HS-27A (cell line): ENCODE data around the gene AP1G2.
"Not testable (repeated sequence)": the region's sequence is repeated elsewhere in the genome, so short reads cannot be mapped to it uniquely, and the experiment has no call there.

Experiments
- DNase-seq: peaks from one replicate; pipeline ENCODE4 v3.0.0-alpha.2; 2012; ENCODE audit warnings: low read depth, missing footprints

The AP1G2 gene

GRCh38 chr14:23538050-23538718, 29.4 kb downstream of the AP1G2 start:
- no peak for DNase-seq

GRCh38 chr14:23537351-23538049, 30.1 kb downstream of the AP1G2 start:
- no peak for DNase-seq

- not testable (repeated sequence) for DNase-seq
Observed at GRCh38 chr14:23536906-23537305, 30.7 kb downstream of the AP1G2 start.

GRCh38 chr14:23536494-23536893, 31.1 kb downstream of the AP1G2 start:
- no peak for DNase-seq

GRCh38 chr14:23535943-23536342, 31.6 kb downstream of the AP1G2 start:
- no peak for DNase-seq

GRCh38 chr14:23533652-23534435, 33.7 kb downstream of the AP1G2 start:
- no peak for DNase-seq

GRCh38 chr14:23532658-23533057, 34.9 kb downstream of the AP1G2 start:
- no peak for DNase-seq

- DNase-seq, result no peak
Observed at GRCh38 chr14:23531391-23531790, 36.2 kb downstream of the AP1G2 start.

- no peak for DNase-seq
Observed at GRCh38 chr14:23530375-23531055, 37.1 kb downstream of the AP1G2 start.

GRCh38 chr14:23529016-23529415, 38.6 kb downstream of the AP1G2 start:
- DNase-seq, result no peak

- no peak for DNase-seq
Observed at GRCh38 chr14:23528555-23528954, 39.0 kb downstream of the AP1G2 start.

- no peak for DNase-seq
Observed at GRCh38 chr14:23525611-23526010, 42.0 kb downstream of the AP1G2 start.

- no peak for DNase-seq
Observed at GRCh38 chr14:23524954-23525353, 42.6 kb downstream of the AP1G2 start.

- DNase-seq, result no peak
Observed at GRCh38 chr14:23523229-23524016, 44.2 kb downstream of the AP1G2 start.

GRCh38 chr14:23522643-23523198, 44.9 kb downstream of the AP1G2 start:
- no peak for DNase-seq

GRCh38 chr14:23521785-23522640, 45.6 kb downstream of the AP1G2 start:
- DNase-seq, result no peak

GRCh38 chr14:23520899-23521533, 46.6 kb downstream of the AP1G2 start:
- DNase-seq, result no peak

- no peak for DNase-seq
Observed at GRCh38 chr14:23518709-23519108, 48.9 kb downstream of the AP1G2 start.

- no peak for DNase-seq
Observed at GRCh38 chr14:23517650-23518326, 49.8 kb downstream of the AP1G2 start.
